GM18907 (cell line): ENCODE results near the gene GTF3C5.
"Not testable (repeated sequence)": the region's sequence is repeated elsewhere in the genome, so short reads cannot be mapped to it uniquely, and the experiment has no call there.

Experiments used
- ATAC-seq: cut with Tn5 transposase; IDR thresholded peaks from one replicate; pipeline ENCODE4 v1.9.1; 2021; ENCODE audit warnings: mild to moderate bottlenecking, moderate library complexity; ENCODE audit not compliant: unreplicated experiment

Gene GTF3C5, protein sequence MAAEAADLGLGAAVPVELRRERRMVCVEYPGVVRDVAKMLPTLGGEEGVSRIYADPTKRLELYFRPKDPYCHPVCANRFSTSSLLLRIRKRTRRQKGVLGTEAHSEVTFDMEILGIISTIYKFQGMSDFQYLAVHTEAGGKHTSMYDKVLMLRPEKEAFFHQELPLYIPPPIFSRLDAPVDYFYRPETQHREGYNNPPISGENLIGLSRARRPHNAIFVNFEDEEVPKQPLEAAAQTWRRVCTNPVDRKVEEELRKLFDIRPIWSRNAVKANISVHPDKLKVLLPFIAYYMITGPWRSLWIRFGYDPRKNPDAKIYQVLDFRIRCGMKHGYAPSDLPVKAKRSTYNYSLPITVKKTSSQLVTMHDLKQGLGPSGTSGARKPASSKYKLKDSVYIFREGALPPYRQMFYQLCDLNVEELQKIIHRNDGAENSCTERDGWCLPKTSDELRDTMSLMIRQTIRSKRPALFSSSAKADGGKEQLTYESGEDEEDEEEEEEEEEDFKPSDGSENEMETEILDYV

DNA sequence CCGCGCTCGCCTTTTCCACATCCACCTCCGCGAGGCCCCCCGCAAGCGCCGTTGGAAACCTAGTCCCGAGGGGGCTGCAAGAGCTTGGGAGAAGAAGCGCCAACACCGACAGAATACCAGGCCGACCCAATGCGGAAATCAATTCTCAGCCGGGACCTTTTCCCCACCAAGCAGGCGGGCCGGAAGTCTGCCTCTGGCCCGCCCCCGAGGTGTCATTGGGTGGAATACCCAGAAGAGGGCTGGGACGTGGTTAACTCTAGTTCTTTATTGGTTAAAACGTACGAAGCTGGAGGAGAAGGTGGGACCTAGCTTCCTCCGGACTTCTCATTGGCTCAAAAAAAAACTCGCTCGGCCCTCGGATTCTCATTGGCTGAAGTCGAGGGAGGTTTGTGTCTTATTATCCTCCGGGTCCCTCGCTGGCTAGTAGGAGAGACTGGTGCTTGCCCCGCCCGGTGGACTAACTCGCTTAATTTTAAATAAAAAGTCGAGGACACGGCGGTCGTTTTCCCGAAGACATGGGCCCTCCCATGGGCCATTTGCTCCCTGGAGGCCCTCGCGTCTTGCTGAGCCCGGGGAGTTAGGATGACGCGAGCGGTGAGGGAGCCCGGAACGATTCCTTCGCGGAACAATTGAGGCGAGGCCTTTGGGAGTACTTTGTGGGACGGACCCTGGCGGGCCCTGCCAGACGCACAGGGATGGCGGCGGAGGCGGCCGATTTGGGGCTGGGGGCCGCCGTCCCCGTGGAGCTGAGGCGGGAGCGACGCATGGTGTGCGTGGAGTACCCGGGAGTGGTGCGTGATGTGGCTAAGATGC, at the start of gene GTF3C5:
TSS of gene GTF3C5 (plus strand) at position 681 of the 813 bp plus-strand sequence. CDS start at position 696, 15 bp downstream.
- peak; percentile 91 for ATAC-seq

DNA sequence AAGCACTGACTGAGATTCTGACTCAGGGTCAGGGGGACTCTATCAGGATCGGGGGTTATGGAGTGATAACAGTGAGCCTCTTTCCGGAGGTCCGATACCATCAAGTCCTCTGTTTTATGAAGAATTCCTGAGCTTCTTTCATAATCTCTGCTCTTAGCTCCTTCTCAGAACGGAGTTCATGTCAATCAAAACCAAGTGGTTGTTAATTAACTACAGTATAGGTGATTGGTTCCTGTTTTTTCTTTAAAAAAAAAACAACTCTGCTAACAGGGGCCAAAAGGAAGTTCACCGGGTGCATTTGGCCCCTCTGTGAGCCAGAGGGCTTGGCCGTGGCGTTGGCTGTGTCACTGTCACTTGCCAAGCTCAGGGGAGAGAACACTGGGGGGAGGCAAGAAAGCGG, 48.3 kb upstream of the GTF3C5 start:
- ATAC-seq = peak; percentile 42

DNA sequence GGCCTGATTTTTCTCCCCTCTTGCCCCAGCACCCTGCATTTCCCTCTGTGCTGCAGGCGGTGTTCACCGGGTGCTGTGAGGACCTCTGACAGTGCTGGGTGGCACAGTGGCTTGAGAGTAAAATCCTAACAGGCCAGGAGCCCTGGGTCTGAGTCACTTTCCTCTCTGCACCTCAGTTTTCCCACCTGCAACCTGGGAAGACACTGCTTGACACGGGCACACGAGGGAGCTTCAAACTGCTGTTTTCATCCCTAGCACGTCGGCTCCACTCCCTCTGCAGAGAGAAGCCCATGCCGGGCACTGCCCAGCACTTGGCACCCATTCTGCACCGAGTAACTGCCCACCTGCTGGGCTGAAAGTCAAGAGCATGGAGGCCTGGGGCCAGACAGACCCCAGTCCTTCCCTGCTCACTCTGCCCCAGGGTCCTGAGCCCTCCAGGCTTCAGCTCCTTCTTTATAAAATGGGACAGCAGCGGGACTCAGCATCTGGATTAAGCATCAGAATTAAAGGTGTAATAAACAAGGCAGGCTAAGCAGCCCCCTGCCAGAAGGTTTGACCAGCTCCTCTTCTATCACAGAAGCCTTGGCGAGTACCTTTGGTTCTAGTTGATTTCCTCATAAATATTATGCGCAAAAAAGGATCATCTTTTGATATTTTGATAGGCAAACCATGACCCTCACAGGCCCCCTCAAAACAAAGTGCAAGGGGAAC, 47.2 kb upstream of the GTF3C5 start:
- no peak for ATAC-seq

DNA sequence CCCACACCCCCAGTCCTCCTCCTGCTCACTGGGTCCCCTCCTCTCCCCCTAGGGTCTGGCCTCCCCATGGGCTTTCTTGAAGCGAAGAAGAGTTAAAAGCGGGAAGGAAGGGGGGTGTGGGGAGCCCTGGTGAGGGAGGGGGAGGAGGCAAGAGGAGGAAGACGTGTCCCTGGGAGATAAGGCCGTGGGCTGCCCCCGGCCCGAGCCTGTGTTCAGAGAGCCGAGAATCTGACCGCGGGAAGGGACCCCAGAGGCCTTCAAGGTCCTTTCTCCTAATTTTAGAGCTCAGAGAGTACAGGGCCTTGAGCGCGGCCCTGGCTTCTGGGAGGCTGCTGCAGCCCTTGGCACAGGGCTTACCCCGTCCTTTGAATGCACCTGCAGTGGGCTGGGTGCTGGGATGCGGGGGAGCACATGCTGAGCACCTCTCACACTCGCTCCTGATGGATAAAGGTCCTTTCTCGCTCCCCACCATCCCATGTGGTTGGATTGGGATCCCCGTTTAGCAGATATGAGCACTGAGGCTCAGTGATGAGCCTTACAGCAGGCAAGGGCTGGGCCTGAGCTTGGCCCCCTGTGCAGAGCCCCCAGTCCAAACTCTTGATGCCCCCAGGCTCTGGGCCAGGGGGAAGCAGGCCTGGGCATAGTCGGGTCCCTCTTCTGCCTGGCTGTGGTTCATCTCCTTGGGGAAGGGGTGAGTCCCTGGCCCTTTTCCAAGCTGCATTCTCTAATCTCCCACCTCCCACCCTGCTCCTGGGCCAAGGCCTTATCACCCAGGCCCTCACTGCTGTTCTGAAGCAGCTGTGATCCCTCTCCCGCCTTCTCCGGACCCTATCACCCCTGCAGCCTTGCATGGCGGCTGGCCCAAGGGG, 46.4 kb upstream of the GTF3C5 start:
- no peak for ATAC-seq

DNA sequence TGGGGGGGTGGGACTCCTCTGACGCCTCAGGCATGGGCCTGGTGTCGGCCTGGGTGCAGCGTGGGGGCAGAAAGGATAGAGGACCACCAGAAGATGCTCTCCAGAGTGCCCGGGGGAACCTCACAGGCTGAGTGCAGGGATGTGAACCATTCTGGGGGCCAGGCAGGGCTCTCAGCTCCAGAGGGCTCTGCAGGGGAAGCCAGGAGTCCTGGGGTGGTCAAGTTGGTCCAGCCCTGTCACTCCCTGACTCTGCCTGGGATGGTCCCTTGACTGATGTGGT, 45.8 kb upstream of the GTF3C5 start:
- no peak for ATAC-seq

DNA sequence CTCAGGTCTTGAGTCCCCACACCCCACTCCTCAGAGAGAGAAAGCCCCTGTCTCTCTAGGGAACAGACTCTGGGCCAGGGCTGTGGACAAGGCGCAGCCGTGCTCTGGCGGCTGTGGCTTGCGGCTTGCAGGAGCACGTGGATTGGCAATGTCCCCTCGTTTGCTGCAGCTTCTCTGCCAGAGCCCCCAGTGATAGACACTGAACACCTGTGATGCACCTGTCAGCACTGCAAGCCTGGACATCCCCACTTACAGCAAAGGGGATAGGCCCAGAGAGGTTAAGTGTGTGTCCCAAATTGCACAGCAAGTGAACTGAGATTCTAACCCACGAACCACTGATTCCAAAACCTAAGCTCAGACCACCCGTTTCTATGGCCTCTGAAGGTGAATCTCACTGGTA, 45.3 kb upstream of the GTF3C5 start:
- ATAC-seq = no peak

DNA sequence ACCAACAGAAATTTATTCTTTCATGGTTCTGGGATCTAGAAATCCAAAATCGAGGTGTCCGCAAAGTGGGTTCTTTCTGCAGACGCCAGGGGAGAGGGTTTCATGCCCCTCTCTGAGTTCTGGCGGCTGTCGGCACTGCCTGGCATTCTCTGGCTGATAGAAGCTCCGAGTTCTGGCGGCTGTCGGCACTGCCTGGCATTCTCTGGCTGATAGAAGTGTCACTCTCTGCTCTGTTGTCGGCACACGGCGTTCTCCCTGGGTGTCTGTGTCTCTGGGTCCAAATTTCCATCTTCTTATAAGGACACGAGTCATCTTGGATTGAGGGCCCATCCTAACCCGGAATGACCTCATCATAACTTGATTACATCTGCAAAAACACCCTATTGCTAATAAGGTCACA, 44.7 kb upstream of the GTF3C5 start:
- no peak for ATAC-seq

DNA sequence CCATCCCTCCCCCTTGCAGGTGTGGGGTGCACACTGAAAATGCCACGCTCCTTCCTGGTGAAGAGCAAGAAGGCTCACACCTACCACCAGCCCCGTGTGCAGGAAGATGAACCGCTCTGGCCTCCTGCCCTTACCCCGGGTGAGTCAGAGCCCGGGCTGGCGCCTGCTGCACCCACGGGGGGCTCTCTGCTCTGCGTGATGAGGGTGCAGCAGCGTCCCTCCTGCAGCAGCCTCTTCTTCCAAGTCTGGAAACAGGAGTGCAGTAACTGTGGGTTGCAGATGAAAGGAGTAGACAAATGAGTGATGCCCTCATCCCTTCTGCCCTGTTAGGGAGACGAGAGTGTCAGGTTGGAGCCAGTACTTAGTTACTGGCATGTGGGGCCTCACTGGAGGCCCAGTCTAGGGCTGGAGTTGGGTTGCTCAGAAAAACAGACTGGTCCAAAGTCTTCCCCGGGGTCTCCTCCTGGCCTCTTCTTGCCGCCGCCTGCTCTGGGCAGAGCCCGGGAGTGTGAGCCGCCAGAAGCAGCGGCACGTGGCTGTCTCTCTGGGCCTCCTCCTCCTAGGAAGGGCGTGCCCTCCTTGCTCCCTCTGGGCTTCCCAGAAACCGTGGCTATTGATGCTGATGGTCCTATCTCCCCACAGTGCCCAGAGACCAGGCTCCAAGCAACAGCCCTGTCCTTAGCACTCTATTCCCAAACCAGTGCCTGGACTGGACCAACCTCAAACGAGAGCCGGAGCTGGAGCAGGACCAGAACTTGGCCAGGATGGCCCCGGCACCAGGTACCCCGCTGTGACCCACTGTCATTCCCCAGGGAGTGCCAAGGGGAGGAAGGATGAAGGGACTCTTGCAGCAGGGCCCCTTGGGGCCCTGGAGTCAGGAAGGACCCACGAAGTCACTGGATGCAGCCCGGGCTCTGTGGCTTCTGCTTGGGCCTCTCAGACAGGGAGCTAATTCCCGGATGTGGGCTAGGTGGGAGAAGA, 43.9 kb upstream of the GTF3C5 start:
- ATAC-seq = no peak

DNA sequence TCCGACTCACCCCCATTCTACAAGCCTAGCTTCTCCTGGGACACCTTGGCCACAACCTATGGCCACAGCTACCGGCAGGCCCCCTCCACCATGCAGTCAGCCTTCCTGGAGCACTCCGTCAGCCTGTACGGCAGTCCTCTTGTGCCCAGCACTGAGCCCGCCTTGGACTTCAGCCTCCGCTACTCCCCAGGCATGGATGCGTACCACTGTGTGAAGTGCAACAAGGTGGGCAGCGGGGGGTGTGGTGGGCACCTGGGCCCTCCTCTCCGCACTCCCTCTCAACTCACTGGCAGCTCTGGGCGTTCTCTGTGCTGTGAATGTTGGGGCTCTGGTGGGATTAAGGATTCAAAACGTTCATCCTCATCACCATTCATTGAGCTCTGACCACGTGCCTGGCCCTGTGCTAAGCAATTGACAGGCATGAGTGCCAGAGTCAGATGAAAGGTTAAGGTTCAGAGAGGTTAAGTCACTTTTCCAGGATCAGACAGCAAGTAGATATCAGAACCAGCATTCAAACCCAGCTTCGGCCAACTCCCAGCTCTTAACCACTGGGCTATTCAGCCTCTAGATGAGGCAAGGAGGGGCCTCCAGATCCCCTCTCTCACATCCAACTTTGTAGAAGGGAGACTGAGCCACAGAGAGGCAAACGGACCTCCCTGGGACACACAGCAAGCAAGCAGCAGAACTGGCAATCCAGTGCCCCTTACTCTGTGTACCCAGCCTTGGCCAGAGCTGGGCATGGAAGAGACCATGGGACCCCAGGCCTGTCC, 42.4 kb upstream of the GTF3C5 start:
- ATAC-seq = no peak

DNA sequence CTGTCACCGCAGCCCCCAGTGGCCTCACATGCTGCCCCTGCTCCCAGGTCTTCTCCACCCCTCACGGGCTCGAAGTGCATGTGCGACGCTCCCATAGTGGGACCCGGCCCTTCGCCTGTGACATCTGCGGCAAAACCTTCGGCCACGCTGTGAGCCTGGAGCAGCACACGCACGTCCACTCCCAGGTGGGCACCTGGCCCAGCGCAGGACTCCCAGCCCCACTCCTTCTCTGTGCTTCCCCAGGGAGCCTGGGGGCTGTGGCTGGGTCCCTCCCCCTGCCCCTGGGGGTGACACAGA, 41.8 kb upstream of the GTF3C5 start:
- ATAC-seq = no peak

DNA sequence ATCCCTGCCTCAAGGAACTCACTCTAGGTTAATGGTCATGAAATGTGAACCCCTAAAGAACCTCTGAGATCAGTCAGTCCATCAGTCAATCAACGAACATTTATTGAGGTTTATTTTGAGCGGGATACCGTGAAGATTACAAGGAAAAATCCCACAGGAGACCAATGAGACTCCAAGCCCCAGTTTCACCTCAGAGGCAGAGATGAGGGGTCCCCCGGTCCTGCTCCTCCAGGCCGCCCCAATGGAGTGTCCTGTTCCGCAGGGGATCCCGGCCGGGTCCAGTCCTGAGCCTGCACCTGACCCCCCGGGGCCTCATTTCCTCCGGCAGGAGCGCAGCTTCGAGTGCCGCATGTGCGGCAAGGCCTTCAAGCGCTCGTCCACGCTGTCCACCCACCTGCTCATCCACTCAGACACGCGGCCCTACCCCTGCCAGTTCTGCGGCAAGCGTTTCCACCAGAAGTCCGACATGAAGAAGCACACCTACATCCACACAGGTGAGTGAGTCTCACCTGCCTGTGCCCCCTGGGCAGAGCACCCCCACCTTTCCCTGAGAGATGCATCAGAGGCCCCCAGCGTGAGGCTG, 41.3 kb upstream of the GTF3C5 start:
- ATAC-seq = no peak

DNA sequence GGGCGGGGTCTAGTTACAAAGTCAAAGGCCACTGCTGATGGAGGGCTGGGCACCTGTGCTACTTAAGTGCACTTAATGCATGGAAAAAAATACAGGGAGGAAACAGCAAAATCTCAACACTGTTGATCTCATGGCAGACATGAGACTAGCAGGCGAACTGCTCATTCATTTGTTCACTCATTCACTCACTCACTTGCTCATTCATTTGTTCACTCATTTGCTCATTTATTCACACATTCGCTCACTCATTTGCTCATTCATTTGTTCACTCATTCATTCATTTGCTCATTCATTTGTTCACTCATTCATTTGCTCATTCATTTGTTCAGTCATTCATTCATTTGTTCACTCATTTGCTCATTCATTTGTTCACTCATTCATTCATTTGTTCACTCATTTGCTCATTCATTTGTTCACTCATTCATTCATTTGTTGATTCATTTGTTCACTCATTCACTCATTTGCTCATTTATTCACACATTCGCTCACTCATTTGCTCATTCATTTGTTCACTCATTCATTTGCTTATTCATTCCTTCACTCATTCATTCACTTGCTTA, 40.7 kb upstream of the GTF3C5 start:
- not testable (repeated sequence) for ATAC-seq

DNA sequence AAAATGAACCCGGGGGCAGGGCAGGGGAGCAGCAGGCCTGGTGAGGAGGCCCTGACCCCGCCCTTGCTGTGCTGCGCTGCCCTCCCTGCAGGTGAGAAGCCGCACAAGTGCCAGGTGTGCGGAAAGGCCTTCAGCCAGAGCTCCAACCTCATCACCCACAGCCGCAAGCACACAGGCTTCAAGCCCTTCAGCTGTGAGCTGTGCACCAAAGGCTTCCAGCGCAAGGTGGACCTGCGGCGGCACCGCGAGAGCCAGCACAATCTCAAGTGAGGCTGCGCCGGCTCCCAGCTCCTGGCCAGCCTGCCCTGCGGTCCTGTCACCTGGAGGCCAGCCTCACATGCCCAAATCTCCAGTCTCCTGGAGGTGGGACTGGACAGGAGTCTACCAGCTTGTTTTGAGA, 40.0 kb upstream of the GTF3C5 start:
- no peak for ATAC-seq

DNA sequence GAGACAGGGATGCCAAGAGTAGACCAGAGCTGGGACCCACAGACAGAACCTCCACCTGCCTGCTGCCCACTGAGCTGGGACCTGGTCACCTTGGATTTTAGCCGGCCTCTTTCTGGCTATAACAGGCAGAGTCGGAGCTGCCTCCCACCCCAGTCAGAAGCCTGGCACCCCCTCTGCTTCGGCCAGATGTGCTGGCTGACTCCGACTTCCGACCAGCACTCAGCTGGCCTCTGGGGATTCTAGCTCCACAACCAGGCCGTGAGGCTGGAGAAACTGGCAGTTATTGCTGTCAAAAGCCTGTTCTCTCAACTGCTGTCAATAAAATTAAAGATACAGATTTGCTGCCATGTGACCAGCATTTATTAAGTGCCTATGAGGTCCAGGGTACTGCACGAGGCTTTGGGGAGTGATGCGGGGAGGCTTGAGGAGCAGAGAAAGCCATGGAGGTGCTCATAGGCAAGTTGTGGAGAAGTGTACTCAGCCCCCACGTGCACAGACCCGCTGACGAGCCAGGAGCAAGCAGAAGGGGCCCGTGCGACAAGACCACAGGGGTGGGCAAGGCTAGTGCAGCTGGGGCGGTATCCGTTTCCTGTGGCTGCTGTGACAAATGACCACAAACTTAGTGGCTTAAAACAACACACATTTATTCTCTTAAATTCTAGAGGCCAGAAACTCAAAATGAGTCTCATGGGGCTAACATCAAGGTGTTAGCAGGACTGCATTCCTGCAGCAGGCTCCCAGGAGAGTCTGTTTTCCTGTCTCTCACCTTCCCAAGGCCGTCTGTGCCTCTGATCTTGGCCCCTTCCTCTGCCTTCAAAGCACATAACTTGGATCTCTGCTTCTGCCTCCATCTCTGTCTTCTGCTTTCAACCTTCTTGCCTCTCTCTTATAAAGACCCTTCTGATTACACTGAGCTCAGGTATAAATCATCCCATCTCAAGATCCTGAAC, 39.2 kb upstream of the GTF3C5 start:
- no peak for ATAC-seq

DNA sequence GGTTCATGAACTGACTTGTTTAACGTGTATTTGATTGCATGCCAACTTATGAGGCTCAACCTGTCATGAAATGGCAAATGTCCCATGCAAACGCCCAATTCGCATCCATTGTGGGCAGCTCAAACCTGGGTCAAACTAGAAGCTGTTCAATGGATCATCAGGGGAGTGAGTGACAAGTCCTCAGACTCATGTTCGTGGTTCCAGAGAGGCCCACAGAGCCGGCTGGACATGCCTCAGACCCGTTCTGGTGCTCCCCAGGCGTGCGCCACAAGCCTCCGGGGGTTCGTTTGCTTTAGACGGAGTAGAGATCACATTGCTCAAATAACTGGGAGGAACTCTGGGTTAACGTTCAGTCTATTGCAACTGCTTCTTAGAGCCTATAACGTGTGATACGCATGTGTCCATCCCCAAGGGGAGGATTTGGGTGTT, 37.3 kb upstream of the GTF3C5 start:
- ATAC-seq = no peak

DNA sequence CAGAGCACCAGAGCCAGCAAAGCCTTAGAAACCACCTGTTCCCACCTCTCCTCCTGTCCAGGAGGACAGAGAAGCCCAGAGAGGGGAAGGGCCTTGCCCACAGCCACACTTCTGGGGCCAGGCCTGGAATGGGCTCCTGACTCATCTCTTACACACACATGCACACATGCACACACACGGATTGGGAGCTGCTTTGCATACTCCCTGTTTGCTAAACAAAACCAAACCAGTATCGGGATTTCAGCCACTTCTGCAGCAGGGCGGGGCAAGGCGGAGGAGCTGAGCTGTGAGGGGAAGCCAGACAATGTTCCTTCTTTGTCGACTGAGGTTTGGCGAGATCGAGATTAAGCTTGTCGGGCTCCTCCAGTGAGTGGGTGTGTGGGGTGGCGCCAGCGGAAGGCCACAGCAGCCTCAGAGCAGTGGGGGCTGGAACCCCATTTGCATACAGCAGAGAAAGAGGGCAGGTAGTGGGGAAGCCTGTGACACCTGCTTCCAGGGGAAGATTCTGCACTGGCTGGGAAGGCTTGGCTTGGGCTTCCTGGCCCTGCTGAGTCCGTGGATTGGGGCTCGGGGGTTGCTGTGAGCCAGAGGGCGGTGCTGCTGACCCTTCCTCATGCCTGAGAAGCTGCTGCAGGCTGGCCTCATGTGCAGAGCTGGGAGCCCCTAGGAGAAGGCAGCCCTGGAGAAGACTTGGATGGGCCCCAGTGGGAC, 36.2 kb upstream of the GTF3C5 start:
- peak; percentile 50 for ATAC-seq

DNA sequence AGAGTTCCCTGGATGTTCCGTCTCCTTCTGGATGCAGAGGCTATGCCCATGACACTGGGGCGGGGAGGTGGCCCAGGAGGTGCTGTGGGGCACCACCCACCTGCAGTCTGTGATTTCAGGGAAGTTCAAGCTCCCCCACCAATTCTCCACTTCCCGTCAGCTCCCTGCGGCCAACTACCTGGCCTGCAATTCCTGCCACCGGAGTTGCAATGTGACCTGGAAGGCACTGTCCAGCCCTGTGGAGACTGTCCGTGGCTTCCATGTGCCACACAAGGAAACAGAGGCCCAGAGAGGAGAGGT, 35.7 kb upstream of the GTF3C5 start:
- no peak for ATAC-seq
